Kasumi-1 (cell line): ENCODE measurements around the gene TXNL1.
A peak's percentile ranks its signal among the peaks of the same experiment; 100 is the strongest.
"Not testable (repeated sequence)": the region's sequence is repeated elsewhere in the genome, so short reads cannot be mapped to it uniquely, and the experiment has no call there.

Experiments
- DNase-seq, 2 experiments: peaks; one replicate each; lab custom pipeline; 2025; lab: John Stamatoyannopoulos, UW

TXNL1 gene

GRCh38 chr18:56638232-56639103, at the start of gene TXNL1:
TSS of gene TXNL1 (minus strand) at chr18:56638592. CDS start at chr18:56638440, 152 bp downstream.
- DNase-seq: peak; percentile 96

GRCh38 chr18:56684277-56684676, 45.9 kb upstream of the TXNL1 start:
- no peak for DNase-seq

GRCh38 chr18:56678836-56679565, 40.6 kb upstream of the TXNL1 start:
- no peak for DNase-seq

GRCh38 chr18:56676639-56677038, 38.2 kb upstream of the TXNL1 start:
- DNase-seq: no peak

- DNase-seq: no peak
Measured at GRCh38 chr18:56672981-56673380, 34.6 kb upstream of the TXNL1 start.

GRCh38 chr18:56672391-56672790, 34.0 kb upstream of the TXNL1 start:
- no peak for DNase-seq

GRCh38 chr18:56662902-56663301, 24.5 kb upstream of the TXNL1 start:
- no peak for DNase-seq

GRCh38 chr18:56662502-56662901, 24.1 kb upstream of the TXNL1 start:
- no peak for DNase-seq

- no peak for DNase-seq
Measured at GRCh38 chr18:56662063-56662408, 23.6 kb upstream of the TXNL1 start.

- no peak for DNase-seq
Measured at GRCh38 chr18:56661360-56662062, 23.1 kb upstream of the TXNL1 start.

GRCh38 chr18:56660655-56661054, 22.3 kb upstream of the TXNL1 start:
- no peak for DNase-seq

- DNase-seq: no peak
Measured at GRCh38 chr18:56659111-56659510, 20.7 kb upstream of the TXNL1 start.

GRCh38 chr18:56658261-56658660, 19.9 kb upstream of the TXNL1 start:
- no peak for DNase-seq

- not testable (repeated sequence) for DNase-seq
Measured at GRCh38 chr18:56654280-56654679, 15.9 kb upstream of the TXNL1 start.

- DNase-seq: peak in 1 of 2 experiments; percentile 14
Measured at GRCh38 chr18:56652802-56653201, 14.4 kb upstream of the TXNL1 start.

GRCh38 chr18:56651771-56652092, 13.3 kb upstream of the TXNL1 start:
- no peak for DNase-seq

- peak; percentile 96 to 98 for DNase-seq
Measured at GRCh38 chr18:56650944-56651770, 12.8 kb upstream of the TXNL1 start, which contains the start of gene WDR7. TSS of gene WDR7 (plus strand) at chr18:56651359. CDS start at chr18:56672516, 21,157 bp downstream.

GRCh38 chr18:56649996-56650395, 11.6 kb upstream of the TXNL1 start:
- no peak for DNase-seq

GRCh38 chr18:56647951-56648893, 9.8 kb upstream of the TXNL1 start:
- no peak for DNase-seq

GRCh38 chr18:56647071-56647470, 8.7 kb upstream of the TXNL1 start:
- no peak for DNase-seq
